HG03342 (cell line): ENCODE data around the gene HDAC4.

Experiments used
- ATAC-seq: cut with Tn5 transposase; IDR thresholded peaks from one replicate; pipeline ENCODE4 v1.9.1; 2021; ENCODE audit warnings: mild to moderate bottlenecking, moderate library complexity; ENCODE audit not compliant: unreplicated experiment

HDAC4 gene

GRCh38 chr2:239370876-239371725 is 29.7 kb downstream of the HDAC4 start:
- no peak for ATAC-seq

- ATAC-seq, result no peak
These were observed 30.4 kb downstream of the HDAC4 start for GRCh38 chr2:239370403-239370802.

- ATAC-seq, result peak; percentile 89
These were observed 31.1 kb downstream of the HDAC4 start for GRCh38 chr2:239369631-239370161.

GRCh38 chr2:239368906-239369552 is 31.8 kb downstream of the HDAC4 start:
- no peak for ATAC-seq

GRCh38 chr2:239368321-239368720 is 32.5 kb downstream of the HDAC4 start:
- no peak for ATAC-seq

- no peak for ATAC-seq
These were observed 34.1 kb downstream of the HDAC4 start for GRCh38 chr2:239366740-239367139.

- ATAC-seq, result no peak
These were observed 34.9 kb downstream of the HDAC4 start for GRCh38 chr2:239365782-239366435.

- no peak for ATAC-seq
These were observed 35.6 kb downstream of the HDAC4 start for GRCh38 chr2:239365071-239365781.

GRCh38 chr2:239363946-239364637 is 36.7 kb downstream of the HDAC4 start:
- no peak for ATAC-seq

GRCh38 chr2:239362507-239362906 is 38.3 kb downstream of the HDAC4 start:
- no peak for ATAC-seq

- no peak for ATAC-seq
These were observed 39.5 kb downstream of the HDAC4 start for GRCh38 chr2:239361311-239361642.

GRCh38 chr2:239360421-239361310 is 40.2 kb downstream of the HDAC4 start:
- ATAC-seq, result no peak

- no peak for ATAC-seq
These were observed 40.8 kb downstream of the HDAC4 start for GRCh38 chr2:239360008-239360407.

GRCh38 chr2:239359196-239359912 is 41.5 kb downstream of the HDAC4 start:
- ATAC-seq, result no peak

GRCh38 chr2:239358062-239358754 is 42.6 kb downstream of the HDAC4 start:
- ATAC-seq, result no peak

GRCh38 chr2:239355724-239356123 is 45.1 kb downstream of the HDAC4 start:
- ATAC-seq, result no peak

GRCh38 chr2:239355139-239355538 is 45.7 kb downstream of the HDAC4 start:
- no peak for ATAC-seq

- ATAC-seq, result no peak
These were observed 46.1 kb downstream of the HDAC4 start for GRCh38 chr2:239354791-239355136.
